Limb (tissue), 2 donors: Measurements from ENCODE around the gene CD101.

ENCODE experiments used
- DNase-seq, 2 donors: peaks; one replicate each; pipeline ENCODE4 v3.0.0-alpha.2; 2016; ENCODE audit errors: extremely low spot score in 2 of 2

Gene CD101

DNA sequence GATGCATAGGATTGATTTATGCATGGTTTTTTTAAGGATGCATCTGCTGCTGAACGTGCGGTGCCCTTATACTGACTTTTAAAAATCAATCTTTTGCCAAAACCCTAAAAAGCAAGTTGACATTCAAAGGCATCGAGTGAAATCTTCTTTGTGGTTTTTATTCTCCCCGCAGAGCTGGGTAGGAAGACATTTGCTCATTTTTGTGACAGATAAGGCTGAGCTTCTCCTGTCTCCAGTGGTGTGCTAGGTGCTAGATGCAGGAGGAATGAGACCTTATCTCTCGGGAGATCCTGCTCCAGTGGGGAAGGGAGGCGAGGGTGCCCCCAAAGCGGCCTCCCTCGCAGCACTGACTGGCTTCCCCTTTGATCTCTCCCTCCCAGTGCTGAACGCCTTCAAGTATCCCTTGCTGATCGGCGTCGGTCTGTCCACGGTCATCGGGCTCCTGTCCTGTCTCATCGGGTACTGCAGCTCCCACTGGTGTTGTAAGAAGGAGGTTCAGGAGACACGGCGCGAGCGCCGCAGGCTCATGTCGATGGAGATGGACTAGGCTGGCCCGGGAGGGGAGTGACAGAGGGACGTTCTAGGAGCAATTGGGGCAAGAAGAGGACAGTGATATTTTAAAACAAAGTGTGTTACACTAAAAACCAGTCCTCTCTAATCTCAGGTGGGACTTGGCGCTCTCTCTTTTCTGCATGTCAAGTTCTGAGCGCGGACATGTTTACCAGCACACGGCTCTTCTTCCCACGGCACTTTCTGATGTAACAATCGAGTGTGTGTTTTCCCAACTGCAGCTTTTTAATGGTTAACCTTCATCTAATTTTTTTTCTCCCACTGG is 14.9 kb upstream of the CD101 start:
- no peak for DNase-seq

DNA sequence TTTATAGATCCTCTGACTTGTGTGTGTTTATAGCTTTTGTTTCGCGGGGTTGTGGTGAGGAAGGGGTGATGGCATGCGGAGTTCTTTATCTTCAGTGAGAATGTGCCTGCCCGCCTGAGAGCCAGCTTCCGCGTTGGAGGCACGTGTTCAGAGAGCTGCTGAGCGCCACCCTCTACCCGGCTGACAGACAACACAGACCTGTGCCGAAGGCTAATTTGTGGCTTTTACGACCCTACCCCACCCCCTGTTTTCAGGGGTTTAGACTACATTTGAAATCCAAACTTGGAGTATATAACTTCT is 14.4 kb upstream of the CD101 start:
- DNase-seq = no peak

DNA sequence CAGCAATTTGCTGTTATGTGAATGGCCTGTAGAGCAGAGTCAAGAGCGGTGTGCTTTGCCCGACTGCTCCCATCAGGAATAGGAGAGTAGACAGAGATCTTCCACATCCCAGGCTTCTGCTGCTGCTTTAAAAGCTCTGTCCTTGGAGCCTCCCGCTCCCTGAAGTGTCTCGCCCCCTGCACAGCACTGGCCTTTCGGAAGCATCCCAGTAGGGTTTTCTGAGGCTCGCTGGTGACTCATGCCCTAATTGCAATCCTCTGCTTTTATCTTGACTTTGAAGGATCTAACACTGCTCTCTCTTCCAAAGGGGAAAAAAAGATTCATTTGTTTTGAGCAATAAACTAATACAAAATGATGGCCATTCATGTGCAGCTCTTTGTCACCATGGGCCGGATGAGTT is 13.3 kb upstream of the CD101 start:
- DNase-seq = no peak

DNA sequence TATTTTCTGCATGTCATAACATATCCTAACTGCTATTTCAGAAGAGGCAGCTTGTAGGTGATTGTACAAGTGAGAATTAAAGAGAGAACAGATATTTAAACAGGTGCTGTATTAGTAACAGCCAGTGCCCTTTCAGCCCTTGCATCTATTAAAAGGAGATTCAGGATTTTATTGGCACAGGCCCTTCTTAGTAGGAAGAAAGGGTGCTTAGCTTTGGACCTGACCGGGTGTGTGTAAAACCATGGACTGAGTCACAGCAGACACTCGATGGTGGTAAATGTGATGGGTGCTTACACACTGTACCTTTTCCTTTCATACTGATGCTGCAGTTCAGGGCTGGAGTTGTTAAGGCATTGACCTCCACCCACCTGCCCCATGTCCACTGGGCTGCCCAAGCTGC is 12.7 kb upstream of the CD101 start:
- DNase-seq = no peak

DNA sequence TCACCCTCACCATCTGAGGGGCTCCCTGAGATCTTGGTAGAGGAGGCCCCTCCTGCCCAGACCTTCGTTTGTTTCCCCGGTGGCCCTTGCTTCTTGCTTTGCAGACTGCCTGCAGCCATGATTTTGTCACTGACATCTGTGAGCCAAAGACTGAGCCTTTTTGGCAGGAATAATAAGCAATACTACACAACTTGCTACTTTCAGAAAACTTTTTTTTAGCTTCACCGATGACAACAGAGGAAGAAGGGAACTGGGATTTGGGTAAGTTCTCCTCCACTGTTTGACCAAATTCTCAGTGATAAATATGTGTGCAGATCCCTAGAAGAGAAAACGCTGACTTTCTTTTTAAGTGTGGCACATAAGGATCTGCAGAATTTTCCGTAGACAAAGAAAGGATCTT is 11.7 kb upstream of the CD101 start:
- DNase-seq = no peak

DNA sequence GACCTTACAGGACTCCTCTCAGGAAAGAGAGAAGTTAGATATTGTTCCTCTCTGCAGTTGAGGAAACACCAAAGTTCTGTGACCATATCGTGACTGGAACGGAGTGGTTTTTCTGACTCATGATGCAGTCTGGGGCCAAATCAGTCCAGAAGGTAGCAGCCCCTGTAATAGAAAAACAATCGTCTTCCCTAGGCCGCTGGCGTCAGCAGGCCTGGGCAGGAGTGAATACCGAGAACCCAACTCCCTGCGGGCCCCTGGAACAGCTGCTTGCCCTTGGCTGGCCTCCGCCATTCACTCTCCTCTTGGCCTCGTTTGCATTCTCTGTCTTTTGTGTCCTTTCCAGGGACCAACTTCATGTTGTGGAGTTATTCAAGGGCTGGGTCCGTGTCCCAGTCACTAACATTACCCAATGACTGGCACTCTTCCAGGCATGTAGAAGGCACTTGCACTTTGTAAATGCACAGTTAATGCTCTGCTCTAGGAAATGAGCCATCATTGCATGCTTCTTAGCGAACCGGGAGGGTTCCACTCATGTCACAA is 10.9 kb upstream of the CD101 start:
- DNase-seq = peak in 1 of 2 donors; percentile 51

DNA sequence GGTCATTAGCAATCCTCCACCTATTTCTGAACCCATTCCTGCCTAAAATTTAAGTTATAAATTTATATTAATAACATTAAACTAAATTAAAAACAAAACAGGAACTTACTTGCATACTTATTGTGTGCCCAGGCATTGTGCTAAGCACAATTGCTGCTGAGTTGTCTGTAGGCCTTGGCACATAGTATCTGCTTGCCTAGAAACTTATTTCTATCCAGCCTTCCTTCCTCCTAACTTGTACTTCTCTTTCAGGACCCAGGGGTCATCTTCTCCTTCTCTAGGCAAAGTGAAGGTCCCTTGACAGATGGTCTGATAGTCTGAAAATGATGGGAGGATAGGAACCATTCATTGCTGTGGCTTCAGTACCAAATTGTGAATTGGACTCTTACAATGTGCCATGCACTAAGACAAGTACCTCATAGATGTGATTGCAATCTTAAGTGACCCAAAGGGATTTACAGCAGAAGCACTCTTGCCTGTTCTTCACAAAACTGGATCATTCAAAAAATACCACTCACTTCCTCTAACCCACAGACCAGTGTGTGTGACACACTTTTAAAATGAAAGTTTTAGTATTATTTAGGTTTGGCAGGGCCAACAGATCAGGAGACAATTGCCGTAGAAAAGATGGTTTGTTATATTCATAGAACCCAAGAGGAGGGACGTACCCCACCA is 10.3 kb upstream of the CD101 start:
- no peak for DNase-seq

DNA sequence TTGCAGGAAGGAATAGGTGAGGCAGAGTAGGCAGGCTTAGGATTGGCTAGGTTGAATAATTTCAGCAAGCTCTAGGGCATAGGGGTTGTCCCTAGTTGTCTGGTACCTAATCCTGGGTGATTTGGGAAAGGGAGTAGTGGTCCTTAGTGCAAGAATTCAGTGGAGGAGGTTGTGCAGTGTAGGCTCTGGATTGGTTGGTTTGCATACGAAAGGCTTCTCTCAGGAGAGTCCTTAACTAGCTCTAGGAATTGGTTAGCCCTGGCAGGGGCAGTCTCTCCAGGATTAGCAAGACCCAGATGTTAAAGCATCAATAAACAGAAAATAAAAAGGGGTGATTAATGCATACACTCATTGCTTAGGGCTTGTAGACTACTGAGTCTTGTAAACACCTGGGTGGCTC is 9.6 kb upstream of the CD101 start:
- no peak for DNase-seq

DNA sequence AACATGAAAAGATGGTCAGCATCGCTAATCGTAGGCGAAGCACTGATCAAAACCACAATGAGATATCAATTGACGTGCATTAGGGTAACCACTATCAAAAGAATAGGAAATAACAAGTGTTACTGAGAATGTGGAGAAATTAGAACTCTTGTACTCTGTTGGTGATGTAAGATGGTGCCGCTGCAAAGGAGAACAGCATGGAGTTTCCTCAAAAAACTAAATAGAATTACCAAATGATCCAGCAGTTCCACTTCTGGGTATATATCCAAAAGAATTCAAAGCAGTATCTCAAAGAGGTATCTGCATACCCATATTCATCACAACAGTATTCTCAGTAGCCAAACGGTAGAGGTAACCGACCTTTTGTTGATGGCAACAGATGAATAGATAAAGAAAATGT is 8.3 kb upstream of the CD101 start:
- DNase-seq = no peak

DNA sequence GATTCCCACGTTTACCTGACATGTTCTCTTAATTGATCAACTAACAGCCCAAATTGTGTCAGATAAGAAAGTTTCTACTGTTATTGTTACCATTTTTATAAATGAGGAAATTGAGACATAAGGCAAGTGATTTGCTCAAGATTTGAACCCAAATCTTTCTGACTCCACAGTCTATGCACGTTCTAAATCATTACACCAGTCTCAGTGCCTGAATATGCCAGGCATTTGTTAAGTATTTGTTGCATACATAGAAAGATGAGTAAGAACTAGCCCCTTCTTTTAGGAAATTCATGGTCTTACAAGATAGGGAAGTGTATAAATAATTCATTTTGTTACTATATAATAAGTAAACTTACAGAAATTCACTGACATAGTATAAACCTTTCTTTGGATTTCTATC is 7.1 kb upstream of the CD101 start:
- DNase-seq = no peak

DNA sequence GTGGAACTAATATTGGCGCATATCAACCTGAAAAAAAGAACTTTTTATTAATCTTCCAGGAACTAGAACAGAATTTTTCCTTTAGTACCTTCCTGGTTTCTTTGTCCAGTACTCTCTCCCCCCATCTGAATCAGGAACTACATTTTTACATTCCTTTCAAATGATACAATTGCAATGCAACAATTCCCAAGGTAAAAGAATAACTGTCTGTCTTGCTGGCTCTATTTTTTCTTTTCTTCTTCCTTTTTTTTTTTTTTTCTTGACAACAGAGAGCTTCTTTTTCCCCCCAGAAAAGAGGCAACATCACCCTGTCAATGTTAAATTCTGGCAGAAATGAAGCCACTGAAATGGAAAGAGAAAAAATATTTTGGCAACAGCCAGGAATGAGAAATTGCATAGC is 4.5 kb upstream of the CD101 start:
- no peak for DNase-seq

DNA sequence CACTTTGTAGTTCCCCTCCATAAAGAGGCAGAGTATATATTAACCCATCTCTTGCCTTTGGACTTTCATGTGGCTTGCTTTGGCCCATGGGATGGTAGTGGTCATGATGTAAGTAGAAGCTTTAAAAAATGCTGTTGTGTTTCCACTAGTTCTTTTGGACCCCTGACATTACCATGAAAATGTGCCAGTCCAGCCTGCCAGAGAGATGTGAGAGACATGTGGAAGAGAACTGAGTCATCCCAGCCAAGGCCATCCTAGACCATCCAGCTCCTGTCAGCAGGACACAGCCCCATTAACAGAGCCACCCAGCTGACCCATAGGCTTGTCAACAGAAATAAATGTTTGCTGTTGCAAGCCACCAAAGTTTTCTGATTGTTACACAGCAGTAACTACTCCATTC is 3.9 kb upstream of the CD101 start:
- no peak for DNase-seq

DNA sequence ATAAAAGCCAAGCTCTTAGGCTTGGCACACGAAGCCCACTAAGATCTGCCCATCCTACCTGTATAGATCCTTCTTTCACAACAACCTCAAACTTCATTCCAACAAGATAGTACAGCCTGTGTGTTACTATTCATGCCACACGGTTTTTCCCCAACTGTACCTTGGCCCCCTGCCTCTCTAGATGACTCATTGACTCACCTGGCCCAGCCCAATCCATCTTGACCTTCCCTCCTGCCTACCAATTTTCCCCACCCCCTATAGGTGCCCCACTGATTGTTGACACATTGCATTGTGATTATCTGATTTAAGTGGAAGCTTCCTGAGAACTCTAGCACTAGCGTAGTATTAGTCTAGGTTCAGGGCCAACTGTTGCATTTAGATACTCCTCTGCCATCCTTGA is 2.0 kb upstream of the CD101 start:
- DNase-seq = no peak

DNA sequence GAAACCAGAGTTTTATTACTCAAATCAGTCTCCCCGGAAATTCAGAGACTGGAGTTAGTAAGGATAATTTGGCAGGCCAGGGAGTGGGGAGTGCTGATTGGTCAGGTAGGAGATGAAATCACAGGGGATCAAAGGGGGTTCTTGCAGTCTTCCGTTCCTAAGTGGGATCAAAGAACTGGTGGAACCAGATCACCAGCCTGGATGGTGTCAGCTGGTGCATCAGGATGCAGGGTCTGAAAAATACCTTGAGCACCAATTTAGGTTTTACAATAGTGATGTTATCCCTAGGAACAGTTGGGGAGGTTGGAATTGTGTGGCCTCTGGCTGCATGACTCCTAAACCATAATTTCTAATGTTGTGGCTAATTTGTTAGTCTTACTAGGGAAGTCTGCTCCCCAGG is 1.4 kb upstream of the CD101 start:
- no peak for DNase-seq

DNA sequence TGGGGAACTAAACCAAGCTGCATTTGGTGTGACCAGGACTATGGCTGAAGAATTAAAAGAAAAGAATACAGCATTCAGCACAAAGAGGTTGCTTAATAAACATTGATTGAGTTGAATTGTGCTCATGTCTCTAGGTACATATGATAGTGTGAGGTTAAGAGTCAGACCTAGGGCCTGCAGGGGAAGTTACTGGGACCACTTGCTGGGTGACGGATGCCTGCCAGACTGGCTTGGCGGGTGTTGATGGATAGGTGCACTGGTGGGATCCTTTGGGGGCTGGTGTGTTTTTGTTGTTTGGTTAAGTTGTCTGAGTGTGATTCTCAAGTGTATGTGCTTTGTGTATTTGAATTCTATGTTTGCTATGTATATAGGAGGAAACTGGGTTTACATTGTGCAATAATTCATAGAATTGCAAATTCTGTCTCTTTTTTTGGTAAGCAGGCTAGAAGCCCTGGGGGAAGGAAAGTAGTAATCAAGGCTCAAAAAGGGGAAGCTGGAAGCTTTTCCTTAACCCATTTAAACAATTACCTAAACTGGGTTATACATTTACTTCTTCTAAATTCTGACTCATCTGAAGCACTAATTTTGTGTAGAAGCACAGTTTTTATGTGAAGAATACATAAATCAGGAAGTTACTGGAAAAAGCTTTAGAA is 1.8 kb downstream of the CD101 start:
- DNase-seq = no peak

DNA sequence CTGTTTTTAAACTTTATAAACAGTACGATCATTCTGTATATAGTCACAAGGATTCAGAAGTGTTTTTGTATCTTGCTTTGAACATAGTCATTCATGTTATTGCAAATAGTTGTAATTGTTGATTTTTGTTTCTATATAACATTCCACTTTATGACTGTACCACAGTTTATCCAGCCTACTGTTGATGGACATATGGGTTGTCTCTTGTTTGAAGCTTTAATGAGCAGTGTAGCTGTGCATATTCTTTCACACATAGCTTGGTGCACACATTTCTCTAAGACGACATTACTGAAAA is 6.1 kb downstream of the CD101 start:
- no peak for DNase-seq

DNA sequence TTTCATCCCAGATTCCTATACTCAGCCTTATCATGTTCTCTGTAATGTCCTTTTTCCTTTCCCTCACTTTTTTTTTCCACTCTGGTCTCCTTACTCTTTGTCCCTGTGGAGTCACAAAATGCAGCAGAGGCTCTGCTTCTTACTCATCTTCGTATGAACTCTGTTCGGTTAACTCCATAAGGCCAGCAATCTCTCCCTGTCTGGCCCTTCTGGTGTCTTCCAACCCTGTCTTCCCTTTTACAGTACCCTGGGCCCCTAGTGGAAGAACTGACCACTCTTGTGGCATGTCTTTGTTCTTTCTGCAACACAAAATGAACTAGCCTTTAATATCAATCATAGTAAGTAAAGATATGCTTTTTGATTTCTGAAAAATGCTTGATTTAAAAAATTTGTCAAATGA is 7.1 kb downstream of the CD101 start:
- DNase-seq = no peak

DNA sequence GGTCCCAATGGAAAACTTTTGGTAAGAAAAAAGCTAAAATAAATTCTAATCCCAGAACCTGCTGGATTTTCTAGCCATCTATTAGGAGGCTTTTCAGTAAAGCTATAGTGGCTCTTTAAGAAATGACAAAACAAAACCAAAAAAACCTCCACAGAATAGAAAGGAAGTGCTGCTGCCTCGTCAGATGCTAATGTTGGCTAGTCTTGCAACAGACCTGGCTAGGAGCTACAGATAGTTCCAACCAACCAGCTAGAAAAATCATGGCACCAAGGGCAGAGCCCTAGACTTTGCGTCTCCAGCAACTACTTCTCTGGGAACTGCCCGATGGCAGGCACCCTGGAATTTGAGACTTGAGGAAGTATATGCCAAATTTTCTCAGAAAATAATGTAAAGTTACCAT is 7.6 kb downstream of the CD101 start:
- DNase-seq = no peak

DNA sequence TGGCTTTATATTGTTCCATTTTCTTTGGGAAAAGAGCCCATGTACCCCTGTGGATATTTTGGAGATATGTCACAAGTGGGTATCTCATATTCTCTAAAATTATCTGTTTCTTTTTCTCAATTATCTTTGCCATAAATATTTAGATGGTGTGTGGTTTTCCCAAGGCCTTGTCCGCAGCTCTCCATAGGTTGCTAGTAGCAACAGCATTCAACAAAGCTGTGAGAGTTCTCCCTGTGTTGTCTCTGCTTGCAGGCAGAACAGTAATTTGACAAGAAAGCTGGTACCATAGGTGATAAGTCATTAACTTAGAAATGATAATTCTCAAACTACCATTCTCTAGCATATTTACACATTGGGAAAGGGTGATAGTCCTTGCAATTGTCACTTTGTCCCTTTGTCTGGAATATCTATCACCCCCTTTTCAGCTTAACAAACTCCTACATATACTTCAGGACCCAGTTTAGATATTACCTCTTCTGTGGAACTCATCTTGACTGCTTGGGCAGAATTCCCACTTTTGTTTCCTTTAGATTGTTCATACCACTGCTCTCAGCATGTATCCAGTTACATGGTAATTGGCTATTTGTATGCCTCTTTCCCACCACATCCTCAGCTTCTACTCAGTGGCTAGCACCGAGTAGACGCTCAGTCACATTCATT is 8.9 kb downstream of the CD101 start:
- DNase-seq = no peak

DNA sequence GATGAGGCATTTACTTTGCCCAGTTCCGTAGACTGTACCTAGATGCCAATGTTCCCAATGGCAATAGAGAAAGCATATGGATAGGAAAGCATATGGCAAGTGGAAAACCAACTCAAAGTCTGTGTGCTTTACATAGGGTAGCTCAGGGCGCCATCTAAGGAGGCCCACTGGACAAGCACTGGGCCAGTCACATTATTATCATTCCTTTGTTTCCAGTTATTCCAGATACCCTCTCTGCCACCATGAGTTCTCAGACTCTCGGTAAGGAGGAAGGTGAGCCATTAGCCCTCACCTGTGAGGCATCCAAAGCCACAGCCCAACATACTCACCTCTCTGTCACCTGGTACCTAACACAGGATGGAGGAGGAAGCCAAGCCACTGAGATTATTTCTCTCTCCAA is 9.8 kb downstream of the CD101 start:
- no peak for DNase-seq

DNA sequence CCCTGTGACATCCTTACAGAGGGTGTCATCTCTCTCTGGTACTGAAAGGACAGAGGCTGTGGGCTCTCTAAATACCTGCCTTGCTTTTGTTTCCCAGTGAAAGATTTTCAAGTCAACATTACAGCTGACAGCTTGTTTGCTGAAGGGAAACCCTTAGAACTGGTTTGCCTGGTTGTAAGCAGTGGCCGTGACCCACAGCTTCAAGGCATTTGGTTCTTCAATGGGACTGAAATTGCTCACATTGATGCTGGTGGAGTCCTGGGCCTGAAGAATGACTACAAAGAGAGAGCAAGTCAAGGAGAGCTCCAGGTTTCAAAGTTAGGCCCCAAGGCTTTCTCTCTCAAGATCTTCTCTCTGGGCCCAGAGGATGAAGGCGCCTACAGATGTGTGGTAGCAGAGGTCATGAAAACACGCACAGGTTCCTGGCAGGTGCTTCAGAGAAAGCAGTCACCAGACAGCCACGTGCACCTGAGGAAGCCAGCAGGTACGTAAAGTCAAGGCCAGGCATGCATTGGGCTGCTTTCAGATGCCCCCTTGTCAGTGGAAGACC is 11.8 kb downstream of the CD101 start:
- DNase-seq = no peak

DNA sequence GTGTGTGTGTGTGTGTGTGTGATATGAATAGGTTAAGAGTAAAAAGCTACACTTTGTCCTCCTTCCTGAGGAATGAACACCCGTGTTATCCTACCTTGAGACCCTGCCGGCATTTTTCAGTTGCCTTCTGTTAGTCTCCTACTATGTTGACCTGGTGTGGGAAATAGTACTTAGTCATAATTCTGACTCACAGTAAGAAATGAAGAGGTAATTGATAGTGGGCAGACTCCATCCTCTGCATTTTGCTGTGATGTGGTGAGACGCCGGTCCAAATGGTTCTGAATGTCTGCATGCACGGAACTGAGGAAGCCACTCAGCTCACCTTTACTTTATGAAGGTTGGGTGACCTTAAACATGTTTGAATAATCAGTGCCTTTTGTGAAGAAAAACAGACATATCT is 12.6 kb downstream of the CD101 start:
- DNase-seq = no peak
